ENCODE data around the gene MEG3. TPM values are rescaled to one million over a fixed set of nuclear protein-coding genes. Genes with fewer than 3 reads are reported as not detected.

Gene MEG3
- total RNA-seq, 1 experiment from 2014 or later, result 338 TPM

DNA sequence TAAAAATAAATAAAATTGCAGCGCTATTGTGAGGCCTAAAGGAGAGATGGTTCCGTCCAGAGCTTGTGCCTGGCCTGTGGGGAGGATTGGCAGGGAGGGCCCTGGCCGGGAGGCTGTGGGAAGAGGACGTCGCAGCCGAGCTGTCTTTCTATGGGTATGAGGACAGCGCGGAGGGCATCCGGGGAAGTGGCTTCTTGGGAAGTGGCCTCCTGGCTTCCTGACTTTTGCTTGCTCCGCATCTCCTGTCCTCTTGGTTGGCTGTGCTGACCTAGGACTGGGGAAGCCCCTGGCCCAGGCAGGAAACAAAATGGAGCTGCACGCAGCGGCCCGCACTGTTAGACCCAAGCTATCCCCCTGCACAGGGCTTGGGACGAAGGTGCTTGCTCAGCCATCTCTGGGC, 22.2 kb upstream of the MEG3 start (continued):
- TF ChIP-seq, protein P1, sequence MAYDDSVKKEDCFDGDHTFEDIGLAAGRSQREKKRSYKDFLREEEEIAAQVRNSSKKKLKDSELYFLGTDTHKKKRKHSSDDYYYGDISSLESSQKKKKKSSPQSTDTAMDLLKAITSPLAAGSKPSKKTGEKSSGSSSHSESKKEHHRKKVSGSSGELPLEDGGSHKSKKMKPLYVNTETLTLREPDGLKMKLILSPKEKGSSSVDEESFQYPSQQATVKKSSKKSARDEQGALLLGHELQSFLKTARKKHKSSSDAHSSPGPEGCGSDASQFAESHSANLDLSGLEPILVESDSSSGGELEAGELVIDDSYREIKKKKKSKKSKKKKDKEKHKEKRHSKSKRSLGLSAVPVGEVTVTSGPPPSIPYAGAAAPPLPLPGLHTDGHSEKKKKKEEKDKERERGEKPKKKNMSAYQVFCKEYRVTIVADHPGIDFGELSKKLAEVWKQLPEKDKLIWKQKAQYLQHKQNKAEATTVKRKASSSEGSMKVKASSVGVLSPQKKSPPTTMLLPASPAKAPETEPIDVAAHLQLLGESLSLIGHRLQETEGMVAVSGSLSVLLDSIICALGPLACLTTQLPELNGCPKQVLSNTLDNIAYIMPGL (CRISPR knock-in tag; IDR thresholded peaks at IDR 0.05), result no peak
- TF ChIP-seq, protein P2, sequence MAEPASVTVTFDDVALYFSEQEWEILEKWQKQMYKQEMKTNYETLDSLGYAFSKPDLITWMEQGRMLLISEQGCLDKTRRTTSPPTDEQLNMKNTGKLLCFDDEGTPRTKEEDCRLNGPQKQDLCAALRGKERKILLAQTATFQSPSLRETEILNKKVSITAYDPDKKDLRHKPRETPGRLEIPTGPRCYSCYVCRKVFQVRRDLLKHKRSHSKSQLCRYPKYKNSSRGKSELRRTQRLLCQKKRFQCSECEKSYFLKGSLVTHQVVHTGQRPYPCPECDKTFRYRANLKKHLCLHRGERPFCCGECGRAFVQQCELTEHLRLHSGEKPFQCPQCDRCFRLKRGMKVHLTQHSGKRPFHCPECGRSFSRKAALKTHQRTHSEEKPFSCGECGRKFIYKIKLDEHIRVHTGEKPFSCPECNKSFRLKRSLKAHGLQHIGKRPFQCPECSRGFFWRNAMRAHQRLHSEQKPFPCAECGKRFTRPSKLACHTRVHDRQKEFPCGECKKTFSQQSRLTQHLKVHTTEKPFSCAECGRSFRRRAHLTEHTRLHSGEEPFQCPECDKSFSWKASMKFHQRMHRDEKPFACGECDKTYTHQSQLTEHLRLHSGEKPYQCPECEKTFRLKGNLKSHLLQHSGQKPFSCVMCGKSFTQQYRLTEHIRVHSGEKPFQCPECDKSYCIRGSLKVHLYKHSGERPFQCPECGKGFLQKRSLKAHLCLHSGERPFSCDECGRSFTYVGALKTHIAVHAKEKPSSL (CRISPR knock-in tag; conservative IDR thresholded peaks at IDR 0.05), result no peak
- no peak for TF ChIP-seq ZNF396 (CRISPR knock-in tag; IDR thresholded peaks at IDR 0.05; ENCODE audit: borderline replicate concordance)
- no peak for TF ChIP-seq CREB1 (CRISPR knock-in tag; IDR thresholded peaks at IDR 0.05)
- no peak for TF ChIP-seq ZNF232 (CRISPR knock-in tag; IDR thresholded peaks at IDR 0.05)
- TF ChIP-seq EMX1 (CRISPR knock-in tag; IDR thresholded peaks at IDR 0.05), result no peak
- TF ChIP-seq NFATC4 (CRISPR knock-in tag; IDR thresholded peaks at IDR 0.05), result no peak

DNA sequence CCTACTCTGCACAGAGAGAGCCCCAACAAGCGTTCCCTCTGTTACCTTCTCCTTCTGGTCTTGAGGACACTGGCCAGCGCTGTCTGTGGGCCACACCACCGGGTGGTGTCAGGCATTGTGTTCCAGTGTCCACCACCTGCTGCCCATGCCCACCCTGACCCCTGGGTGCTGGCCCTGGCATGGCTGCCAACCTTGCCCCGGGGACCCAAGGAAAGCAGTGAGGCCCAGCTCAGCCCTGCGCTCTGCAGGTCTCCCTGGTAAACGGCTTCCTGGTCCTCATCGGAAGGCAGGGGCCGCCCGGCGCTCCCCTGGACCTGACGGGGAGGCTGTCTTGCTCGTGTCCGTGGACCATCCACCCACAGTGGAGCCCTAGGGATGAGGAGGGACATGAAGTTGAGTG, 21.8 kb upstream of the MEG3 start:
- ChIA-PET CTCF (interaction anchor here (1.0 to 2.2 kb wide), 7 partner anchors 16 to 420 kb away, joined by 3 to 11 read pairs (median 5); no protein-coding TSS in a partner anchor), POLR2A (interaction anchor here (1.2 to 1.5 kb wide), 2 partner anchors 22 to 24 kb away, joined by 4 read pairs; partner anchors contain the start of gene MEG3)
- Mint-ChIP-seq H3K4me3 (no peak overlapping the region), H3K27me3 (ENCODE audit: low read depth) (peaks cover 9% of the 10 kb centered on the region), H3K36me3 (peaks cover 16% of the 10 kb centered on the region), H3K4me1 (peaks cover 53% of the 10 kb centered on the region), H3K9me3 (peaks cover 17% of the 10 kb centered on the region), H3K27ac (no peak overlapping the region)
- TF ChIP-seq JAZF1 (CRISPR knock-in tag; IDR thresholded peaks at IDR 0.05) (no peak), RELA (CRISPR knock-in tag; IDR thresholded peaks at IDR 0.05; ENCODE audit: borderline replicate concordance) (no peak), CREM (CRISPR knock-in tag; IDR thresholded peaks at IDR 0.05) (no peak), ZNF423 (CRISPR knock-in tag; IDR thresholded peaks at IDR 0.05) (no peak), ZNF317 (CRISPR knock-in tag; IDR thresholded peaks at IDR 0.05; ENCODE audit: borderline replicate concordance, low read depth) (no peak)
- TF ChIP-seq, protein P3, sequence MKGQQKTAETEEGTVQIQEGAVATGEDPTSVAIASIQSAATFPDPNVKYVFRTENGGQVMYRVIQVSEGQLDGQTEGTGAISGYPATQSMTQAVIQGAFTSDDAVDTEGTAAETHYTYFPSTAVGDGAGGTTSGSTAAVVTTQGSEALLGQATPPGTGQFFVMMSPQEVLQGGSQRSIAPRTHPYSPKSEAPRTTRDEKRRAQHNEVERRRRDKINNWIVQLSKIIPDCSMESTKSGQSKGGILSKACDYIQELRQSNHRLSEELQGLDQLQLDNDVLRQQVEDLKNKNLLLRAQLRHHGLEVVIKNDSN (CRISPR knock-in tag; IDR thresholded peaks at IDR 0.05), result no peak
- TF ChIP-seq, protein P4, sequence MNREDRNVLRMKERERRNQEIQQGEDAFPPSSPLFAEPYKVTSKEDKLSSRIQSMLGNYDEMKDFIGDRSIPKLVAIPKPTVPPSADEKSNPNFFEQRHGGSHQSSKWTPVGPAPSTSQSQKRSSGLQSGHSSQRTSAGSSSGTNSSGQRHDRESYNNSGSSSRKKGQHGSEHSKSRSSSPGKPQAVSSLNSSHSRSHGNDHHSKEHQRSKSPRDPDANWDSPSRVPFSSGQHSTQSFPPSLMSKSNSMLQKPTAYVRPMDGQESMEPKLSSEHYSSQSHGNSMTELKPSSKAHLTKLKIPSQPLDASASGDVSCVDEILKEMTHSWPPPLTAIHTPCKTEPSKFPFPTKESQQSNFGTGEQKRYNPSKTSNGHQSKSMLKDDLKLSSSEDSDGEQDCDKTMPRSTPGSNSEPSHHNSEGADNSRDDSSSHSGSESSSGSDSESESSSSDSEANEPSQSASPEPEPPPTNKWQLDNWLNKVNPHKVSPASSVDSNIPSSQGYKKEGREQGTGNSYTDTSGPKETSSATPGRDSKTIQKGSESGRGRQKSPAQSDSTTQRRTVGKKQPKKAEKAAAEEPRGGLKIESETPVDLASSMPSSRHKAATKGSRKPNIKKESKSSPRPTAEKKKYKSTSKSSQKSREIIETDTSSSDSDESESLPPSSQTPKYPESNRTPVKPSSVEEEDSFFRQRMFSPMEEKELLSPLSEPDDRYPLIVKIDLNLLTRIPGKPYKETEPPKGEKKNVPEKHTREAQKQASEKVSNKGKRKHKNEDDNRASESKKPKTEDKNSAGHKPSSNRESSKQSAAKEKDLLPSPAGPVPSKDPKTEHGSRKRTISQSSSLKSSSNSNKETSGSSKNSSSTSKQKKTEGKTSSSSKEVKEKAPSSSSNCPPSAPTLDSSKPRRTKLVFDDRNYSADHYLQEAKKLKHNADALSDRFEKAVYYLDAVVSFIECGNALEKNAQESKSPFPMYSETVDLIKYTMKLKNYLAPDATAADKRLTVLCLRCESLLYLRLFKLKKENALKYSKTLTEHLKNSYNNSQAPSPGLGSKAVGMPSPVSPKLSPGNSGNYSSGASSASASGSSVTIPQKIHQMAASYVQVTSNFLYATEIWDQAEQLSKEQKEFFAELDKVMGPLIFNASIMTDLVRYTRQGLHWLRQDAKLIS (CRISPR knock-in tag; IDR thresholded peaks at IDR 0.05; ENCODE audit: borderline replicate concordance), result no peak
- TF ChIP-seq, protein P5, sequence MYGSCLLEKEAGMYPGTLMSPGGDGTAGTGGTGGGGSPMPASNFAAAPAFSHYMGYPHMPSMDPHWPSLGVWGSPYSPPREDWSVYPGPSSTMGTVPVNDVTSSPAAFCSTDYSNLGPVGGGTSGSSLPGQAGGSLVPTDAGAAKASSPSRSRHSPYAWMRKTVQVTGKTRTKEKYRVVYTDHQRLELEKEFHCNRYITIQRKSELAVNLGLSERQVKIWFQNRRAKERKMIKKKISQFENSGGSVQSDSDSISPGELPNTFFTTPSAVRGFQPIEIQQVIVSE (CRISPR knock-in tag; IDR thresholded peaks at IDR 0.05; ENCODE audit: borderline replicate concordance), result no peak
- DNase-seq (ENCODE audit: low spot score) (no peak), ATAC-seq (no peak)
